Prostate gland (tissue), 2 donors: ENCODE data around the gene SQSTM1.

ENCODE experiments used
- CTCF ChIP-seq, 4 experiments: fragments of 200-600 bp in 2 of 4; fragments of 450-650 bp in 2 of 4; sonication (generic) in 2 of 4; IDR thresholded peaks; 1 replicate in 3 of 4; 2 replicates in 1 of 4; pipeline ENCODE4 v1.5.1; 2016 to 2019; ENCODE audit warnings: antibody characterized with exemption in 4 of 4, mild to moderate bottlenecking in 2 of 4, moderate library complexity in 2 of 4
- POLR2A ChIP-seq: fragments of 450-650 bp; IDR thresholded peaks from one replicate; pipeline ENCODE4 v1.6.1; 2016; ENCODE audit warnings: antibody characterized with exemption, mild to moderate bottlenecking
- POLR2AphosphoS5 ChIP-seq: sonication (generic); formaldehyde crosslinking; IDR thresholded peaks from one replicate; pipeline ENCODE4 v1.6.1; 2017; ENCODE audit warnings: antibody characterized with exemption

GRCh38 chr5:179867476-179867875 lies 46.8 kb downstream of the SQSTM1 start:
- TF ChIP-seq POLR2A (no peak), POLR2AphosphoS5 (no peak), CTCF (IDR thresholded peaks at IDR 0.05) (no peak)
